OCI-LY7 (cell line): Measurements from ENCODE around the gene MYL11. TPM values are rescaled to one million over a fixed set of nuclear protein-coding genes. Genes with fewer than 3 reads are reported as not detected.

Source experiments
- BruUV-seq: library from RNA; stranded (reverse); fragments of 400-500 nt; replicated peaks from 2 replicates; lab custom pipeline; 2021; lab: Mats Ljungman, UMichigan
- CTCF ChIA-PET: fragments of 300-600 bp; sonication (Branson Sonifier 250); formaldehyde crosslinking; loops from one replicate; lab custom pipeline; 2022; ENCODE audit warnings: antibody characterized with exemption; ENCODE audit not compliant: unreplicated experiment; lab: Charles Lee
- POLR2A ChIA-PET: fragments of 300-600 bp; sonication (Branson Sonifier 250); formaldehyde crosslinking; loops from one replicate; lab custom pipeline; 2022; ENCODE audit warnings: antibody characterized with exemption; lab: Charles Lee
- DNase-seq: peaks from one replicate; pipeline ENCODE4 v3.0.0-alpha.2; 2015; ENCODE audit warnings: low spot score
- H2AFZ ChIP-seq: fragments of 200-600 bp; sonication (generic), shearing (Covaris generic); 2 replicates; pipeline ENCODE4 v1.6.1; 2014; ENCODE audit warnings: mild to moderate bottlenecking, antibody characterized with exemption, low read length, moderate library complexity
- H3K27ac ChIP-seq: fragments of 200-600 bp; sonication (generic); 2 replicates; pipeline ENCODE4 v1.5.1; 2014; ENCODE audit warnings: mixed run types, low read depth, mild to moderate bottlenecking, moderate library complexity, low read length, inconsistent platforms; ENCODE audit not compliant: poor library complexity, severe bottlenecking
- H3K36me3 ChIP-seq: fragments of 200-600 bp; sonication (generic); 2 replicates; pipeline ENCODE4 v1.6.1; 2014; ENCODE audit warnings: mild to moderate bottlenecking, antibody characterized with exemption, low read length, moderate library complexity, mixed read lengths; ENCODE audit not compliant: insufficient read depth
- H3K4me1 ChIP-seq: fragments of 200-600 bp; sonication (generic); 2 replicates; pipeline ENCODE4 v1.5.1; 2014; ENCODE audit warnings: mild to moderate bottlenecking, low read length; ENCODE audit not compliant: insufficient read depth, poor library complexity, severe bottlenecking
- H3K4me2 ChIP-seq: fragments of 200-600 bp; sonication (generic); 2 replicates; pipeline ENCODE4 v1.6.1; 2014; ENCODE audit warnings: mild to moderate bottlenecking, low read length
- H3K4me3 ChIP-seq: fragments of 200-600 bp; sonication (generic); 2 replicates; pipeline ENCODE4 v1.5.1; 2014; ENCODE audit warnings: mild to moderate bottlenecking, low read depth, low read length; ENCODE audit not compliant: poor library complexity, severe bottlenecking
- H3K79me2 ChIP-seq: fragments of 200-600 bp; sonication (generic); 2 replicates; pipeline ENCODE4 v1.6.1; 2016; ENCODE audit warnings: low read depth, mild to moderate bottlenecking, low read length, moderate library complexity, mixed read lengths; ENCODE audit not compliant: insufficient read depth
- H3K9me2 ChIP-seq: fragments of 200-600 bp; sonication (generic); 2 replicates; pipeline ENCODE4 v1.6.1; 2016; ENCODE audit warnings: mild to moderate bottlenecking, low read length, mixed read lengths; ENCODE audit not compliant: insufficient read depth
- H3K9me3 ChIP-seq: fragments of 200-600 bp; sonication (generic); 2 replicates; pipeline ENCODE4 v1.6.1; 2014; ENCODE audit warnings: mild to moderate bottlenecking, mixed run types, low read length, mixed read lengths
- H4K20me1 ChIP-seq: fragments of 200-600 bp; sonication (generic); 2 replicates; pipeline ENCODE4 v1.6.1; 2014; ENCODE audit warnings: mild to moderate bottlenecking, antibody characterized with exemption, low read length, moderate library complexity, mixed read lengths; ENCODE audit not compliant: insufficient read depth
- CTCF ChIP-seq: fragments of 200-600 bp; sonication (generic); conservative IDR thresholded peaks from 2 replicates; pipeline ENCODE4 v1.5.1; 2014; ENCODE audit warnings: mild to moderate bottlenecking, antibody characterized with exemption, low read length, moderate library complexity, mixed read lengths
- EZH2phosphoT487 ChIP-seq: fragments of 200-600 bp; sonication (generic); IDR thresholded peaks from 2 replicates; pipeline ENCODE4 v1.6.1; 2018; ENCODE audit warnings: low read depth, borderline replicate concordance, mild to moderate bottlenecking, mixed run types, antibody characterized with exemption, low read length, moderate library complexity, mixed read lengths
- intact Hi-C: fragments of 100-400 bp; cut with micrococcal nuclease; formaldehyde crosslinking; loops from one replicate; pipeline ENCODE4 v1.10.0; 2022; ENCODE audit not compliant: unreplicated experiment
- total RNA-seq, 2 experiments: library from RNA; depleted of rRNA in 1 of 2; stranded (reverse); fragments of >200 nt in 1 of 2; shearing (Covaris generic) in 1 of 2; gene quantifications; 2 replicates each; pipeline ENCODE4 v1.2.3, GENCODE V29; 2014 to 2022

Gene MYL11
- total RNA-seq, 2 experiments from 2014 or later, result 3.2 to 3.9 TPM

GRCh38 chr16:30353438-30354129 lies 21.0 kb upstream of the MYL11 start:
- H3K9me3 ChIP-seq, result no peaks in the 10 kb centered on the region
- H3K27ac ChIP-seq, result peak overlapping the region; percentile 76
- DNase-seq, result no peak
- intact Hi-C loops, result loop anchor here (10.0 kb wide), 1 partner anchor 289 kb away; the partner anchor contains the start of gene ALDOA
- peaks cover 37% of the 10 kb centered on the region for H3K79me2 ChIP-seq
- peaks cover 68% of the 10 kb centered on the region for H3K36me3 ChIP-seq
- TSS peak; percentile 77 for BruUV-seq
- ChIA-PET POLR2A (interaction anchor here (0.9 to 4.5 kb wide), 5 partner anchors 11 to 29 kb away, joined by 3 to 21 read pairs (median 7); partner anchors contain the start of genes SEPTIN1 and TBC1D10B), CTCF (interaction anchor here (0.6 to 1.1 kb wide), 4 partner anchors 11 to 296 kb away, joined by 3 to 9 read pairs (median 4); partner anchors contain the start of gene TBC1D10B)
- H3K4me2 ChIP-seq, result peak overlapping the region; percentile 99
- no peaks in the 10 kb centered on the region for H3K9me2 ChIP-seq
- H2AFZ ChIP-seq, result no peak overlapping the region
- H3K4me1 ChIP-seq, result peaks cover 79% of the 10 kb centered on the region
- no peaks in the 10 kb centered on the region for H4K20me1 ChIP-seq
- TF ChIP-seq CTCF, result no peak
- no peak for TF ChIP-seq EZH2phosphoT487
- H3K4me3 ChIP-seq, result peak overlapping the region; percentile 98

- BruUV-seq, result no TSS peak
- H3K4me3 ChIP-seq, result peak overlapping the region; percentile 98
- POLR2A ChIA-PET, result interaction anchor here (0.7 to 3.2 kb wide), 6 partner anchors 9 to 28 kb away, joined by 3 to 18 read pairs (median 5); partner anchors contain the start of gene SEPTIN1
- no peaks in the 10 kb centered on the region for H3K9me3 ChIP-seq
- peak overlapping the region; percentile 99 for H3K4me2 ChIP-seq
- intact Hi-C loops, result loop anchor here (10.0 kb wide), 1 partner anchor 290 kb away; the partner anchor contains the start of gene ALDOA
- CTCF ChIA-PET, result interaction anchor here (0.9 to 1.1 kb wide), 2 partner anchors 12 to 16 kb away, joined by 3 to 4 read pairs; partner anchors contain the start of gene TBC1D10B
- H2AFZ ChIP-seq, result peak overlapping the region; percentile 33
- H3K36me3 ChIP-seq, result peaks cover 78% of the 10 kb centered on the region
- H3K4me1 ChIP-seq, result peaks cover 69% of the 10 kb centered on the region
- no peaks in the 10 kb centered on the region for H4K20me1 ChIP-seq
- TF ChIP-seq EZH2phosphoT487, result no peak
- TF ChIP-seq CTCF, result no peak
- no peaks in the 10 kb centered on the region for H3K9me2 ChIP-seq
- H3K79me2 ChIP-seq, result peaks cover 37% of the 10 kb centered on the region
- H3K27ac ChIP-seq, result peak overlapping the region; percentile 76
- peak; percentile 19 for DNase-seq
These were observed 20.0 kb upstream of the MYL11 start for GRCh38 chr16:30354423-30355143.
